BE2C (cell line): ENCODE results near the gene DRAXIN.

ENCODE experiments used
- DNase-seq: peaks from one replicate; pipeline ENCODE4 v3.0.0-alpha.2; 2020
- H3K27me3 ChIP-seq: fragments of 250-450 bp; sonication (Bioruptor Pico); 2 replicates; pipeline ENCODE4 v1.5.1; 2020; ENCODE audit warnings: mild to moderate bottlenecking
- H3K36me3 ChIP-seq: fragments of 250-450 bp; sonication (Bioruptor Pico); 2 replicates; pipeline ENCODE4 v1.5.1; 2020; ENCODE audit warnings: mild to moderate bottlenecking
- H3K4me1 ChIP-seq: fragments of 250-450 bp; sonication (Bioruptor Pico); 2 replicates; pipeline ENCODE4 v1.5.1; 2020
- H3K4me3 ChIP-seq: 2 replicates; pipeline ENCODE4 v1.5.1; 2011; ENCODE audit warnings: low read depth, low read length
- H3K9me3 ChIP-seq: fragments of 250-450 bp; sonication (Bioruptor Pico); 2 replicates; pipeline ENCODE4 v1.5.1; 2020
- TF ChIP-seq, protein P1 (sequence below): IDR thresholded peaks from 2 replicates; pipeline ENCODE4 v1.5.1; 2012; ENCODE audit warnings: mild to moderate bottlenecking, low read depth, low read length

DRAXIN gene

GRCh38 chr1:11685210-11685752 is 6.2 kb upstream of the DRAXIN start:
- peaks cover 6% of the 10 kb centered on the region for H3K27me3 ChIP-seq
- H3K4me1 ChIP-seq, result 0 out of 2 replicates have a peak, but pooled peaks cover 3% of the 10 kb centered on the region
- H3K36me3 ChIP-seq, result no peaks in the 10 kb centered on the region
- H3K4me3 ChIP-seq, result no peak overlapping the region
- H3K9me3 ChIP-seq, result no peaks in the 10 kb centered on the region
- TF ChIP-seq, protein P1, sequence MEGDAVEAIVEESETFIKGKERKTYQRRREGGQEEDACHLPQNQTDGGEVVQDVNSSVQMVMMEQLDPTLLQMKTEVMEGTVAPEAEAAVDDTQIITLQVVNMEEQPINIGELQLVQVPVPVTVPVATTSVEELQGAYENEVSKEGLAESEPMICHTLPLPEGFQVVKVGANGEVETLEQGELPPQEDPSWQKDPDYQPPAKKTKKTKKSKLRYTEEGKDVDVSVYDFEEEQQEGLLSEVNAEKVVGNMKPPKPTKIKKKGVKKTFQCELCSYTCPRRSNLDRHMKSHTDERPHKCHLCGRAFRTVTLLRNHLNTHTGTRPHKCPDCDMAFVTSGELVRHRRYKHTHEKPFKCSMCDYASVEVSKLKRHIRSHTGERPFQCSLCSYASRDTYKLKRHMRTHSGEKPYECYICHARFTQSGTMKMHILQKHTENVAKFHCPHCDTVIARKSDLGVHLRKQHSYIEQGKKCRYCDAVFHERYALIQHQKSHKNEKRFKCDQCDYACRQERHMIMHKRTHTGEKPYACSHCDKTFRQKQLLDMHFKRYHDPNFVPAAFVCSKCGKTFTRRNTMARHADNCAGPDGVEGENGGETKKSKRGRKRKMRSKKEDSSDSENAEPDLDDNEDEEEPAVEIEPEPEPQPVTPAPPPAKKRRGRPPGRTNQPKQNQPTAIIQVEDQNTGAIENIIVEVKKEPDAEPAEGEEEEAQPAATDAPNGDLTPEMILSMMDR, result no peak
- DNase-seq, result no peak

DNA sequence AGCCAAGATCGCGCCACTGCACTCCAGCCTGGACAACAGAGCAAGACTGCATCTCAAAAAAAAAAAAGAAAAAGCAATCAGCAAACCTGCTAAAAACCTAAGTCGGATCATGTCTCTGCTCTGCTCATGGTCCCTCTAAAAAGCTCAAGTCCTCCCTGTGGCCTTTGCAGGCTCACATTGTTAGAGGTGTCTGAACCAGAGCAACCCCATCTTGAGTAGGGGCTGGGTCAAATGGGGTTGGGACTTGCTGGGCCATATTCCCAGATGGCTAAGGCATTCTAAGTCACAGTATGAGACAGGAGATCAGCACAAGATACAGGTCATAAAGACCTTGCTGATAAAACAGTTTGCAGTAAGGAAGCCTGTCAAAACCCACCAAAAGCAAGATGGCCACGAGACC is 3.0 kb upstream of the DRAXIN start:
- Histone ChIP-seq H3K4me1 (no peaks in the 10 kb centered on the region), H3K9me3 (no peaks in the 10 kb centered on the region), H3K36me3 (no peaks in the 10 kb centered on the region), H3K4me3 (no peak overlapping the region), H3K27me3 (peaks cover 34% of the 10 kb centered on the region)
- TF ChIP-seq, protein P1, result no peak
- no peak for DNase-seq

DNA sequence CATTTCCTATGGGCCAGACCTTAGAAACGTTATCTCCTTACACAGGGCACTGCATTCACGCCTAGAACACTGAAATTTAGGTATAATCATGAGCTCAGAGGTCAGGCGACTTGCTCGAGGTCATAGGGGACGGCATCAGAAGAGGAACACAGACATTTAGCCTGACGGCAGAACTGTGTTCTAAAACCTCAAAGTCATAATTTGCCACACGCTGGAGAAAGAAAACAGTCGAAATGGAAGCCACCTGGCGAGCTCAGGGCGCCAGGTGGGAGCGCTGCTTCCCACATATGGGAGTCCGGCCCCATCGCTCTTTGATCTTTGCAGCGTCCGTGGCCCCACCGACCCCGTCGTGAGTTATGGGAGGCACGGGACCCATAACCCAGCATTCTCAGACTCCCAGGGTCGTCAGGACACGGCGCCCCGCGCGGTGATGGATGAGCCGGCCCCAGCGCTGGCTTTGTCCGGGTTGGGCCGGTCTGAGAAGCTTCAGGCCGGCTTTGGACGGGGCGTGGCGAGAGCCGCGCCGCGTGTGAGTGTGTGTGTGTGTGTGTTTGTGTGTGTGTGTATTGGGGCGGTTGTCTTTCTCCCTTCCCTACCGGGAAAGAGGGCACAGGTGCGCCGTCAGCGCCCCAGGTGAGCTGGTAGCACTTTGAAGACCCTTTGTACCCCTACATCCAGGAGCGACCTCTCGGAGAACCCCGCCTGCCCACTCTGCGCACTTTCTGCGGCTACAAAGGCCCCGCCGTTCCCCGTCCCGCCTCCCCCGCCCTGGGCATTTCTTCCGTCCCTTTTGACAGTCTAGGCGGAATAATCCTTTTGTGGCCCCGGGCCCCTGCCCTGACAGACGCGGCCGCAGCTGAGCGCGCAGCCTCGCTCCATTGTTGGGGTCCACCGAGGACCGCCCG is 861 bp upstream of the DRAXIN start:
- Histone ChIP-seq H3K9me3 (no peaks in the 10 kb centered on the region), H3K4me1 (no peaks in the 10 kb centered on the region), H3K36me3 (no peaks in the 10 kb centered on the region), H3K27me3 (peaks cover 42% of the 10 kb centered on the region), H3K4me3 (no peak overlapping the region; the same call in 1 of the 2 replicates)
- DNase-seq, result no peak
- TF ChIP-seq, protein P1, result no peak

DNA sequence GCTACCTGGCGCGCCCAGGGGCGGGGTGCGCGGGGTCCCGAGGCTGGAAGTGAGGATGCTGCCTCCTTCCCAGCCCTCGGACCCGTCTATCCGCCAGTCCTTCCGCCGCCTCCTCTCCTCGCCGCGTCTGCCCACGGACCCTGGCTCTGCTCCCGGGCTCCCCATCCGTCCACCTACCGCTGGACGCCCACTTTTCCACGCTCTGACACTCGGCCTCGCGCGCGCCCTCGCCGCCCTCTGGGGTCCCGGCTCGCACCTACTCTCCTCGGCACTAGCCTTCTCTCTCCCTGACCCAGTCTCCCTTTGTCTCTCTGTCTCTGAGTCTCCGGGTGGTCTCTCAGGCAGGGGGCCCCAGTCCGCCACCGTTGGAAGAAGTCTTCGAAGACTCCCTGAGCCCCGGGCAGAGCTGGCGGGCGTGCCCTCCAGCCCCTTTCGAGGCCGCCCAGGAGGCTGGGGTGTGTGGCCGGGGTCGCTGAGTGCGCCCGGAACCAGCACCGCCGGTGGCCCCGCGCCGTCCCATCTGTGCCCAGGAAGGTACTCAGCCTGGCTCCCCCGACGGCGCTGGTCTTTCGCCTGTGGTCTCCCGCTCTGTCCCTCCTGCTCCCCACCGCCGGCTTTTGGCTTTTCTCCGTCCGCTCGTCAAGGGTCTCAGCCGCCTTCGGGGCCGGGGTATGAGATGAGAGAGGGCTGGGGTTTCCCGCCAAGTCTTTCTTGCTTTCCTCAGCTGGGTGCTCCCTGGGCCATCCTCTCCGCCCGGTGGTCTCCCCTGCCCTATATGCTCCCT is 610 bp downstream of the DRAXIN start:
- H3K4me3 ChIP-seq, result no peak overlapping the region
- TF ChIP-seq, protein P1, result no peak

GRCh38 chr1:11693024-11693590 is 1.6 kb downstream of the DRAXIN start:
- Histone ChIP-seq H3K4me3 (no peak overlapping the region), H3K36me3 (no peaks in the 10 kb centered on the region), H3K27me3 (peaks cover 42% of the 10 kb centered on the region), H3K4me1 (no peaks in the 10 kb centered on the region), H3K9me3 (no peaks in the 10 kb centered on the region)
- no peak for DNase-seq
- TF ChIP-seq, protein P1, result no peak

More for the DNA sequence above, 610 bp downstream of the DRAXIN start:
- DNase-seq, result no peak
- Histone ChIP-seq H3K9me3 (no peaks in the 10 kb centered on the region), H3K36me3 (no peaks in the 10 kb centered on the region), H3K4me1 (no peaks in the 10 kb centered on the region), H3K27me3 (peaks cover 42% of the 10 kb centered on the region)
